Activated CD8-positive, alpha-beta memory T cell treated with anti-CD3 and anti-CD28 coated beads, Interleukin-2, amount 50 U/mL, for 1 hour (primary cell): ENCODE results near the gene ING5.
"Not testable (repeated sequence)": the region's sequence is repeated elsewhere in the genome, so short reads cannot be mapped to it uniquely, and the experiment has no call there.

Experiments
- DNase-seq: peaks from one replicate; pipeline ENCODE4 v3.0.0-alpha.2; 2020; ENCODE audit errors: extremely low read depth

The ING5 gene

GRCh38 chr2:241701399-241702154 lies at the start of gene ING5:
Gene ING5 (plus strand): TSS chr2:241702039. CDS start chr2:241702066, 27 bp downstream.
- peak; percentile 74 for DNase-seq

- no peak for DNase-seq
Observed at GRCh38 chr2:241652142-241652541, 49.7 kb upstream of the ING5 start.

DNA sequence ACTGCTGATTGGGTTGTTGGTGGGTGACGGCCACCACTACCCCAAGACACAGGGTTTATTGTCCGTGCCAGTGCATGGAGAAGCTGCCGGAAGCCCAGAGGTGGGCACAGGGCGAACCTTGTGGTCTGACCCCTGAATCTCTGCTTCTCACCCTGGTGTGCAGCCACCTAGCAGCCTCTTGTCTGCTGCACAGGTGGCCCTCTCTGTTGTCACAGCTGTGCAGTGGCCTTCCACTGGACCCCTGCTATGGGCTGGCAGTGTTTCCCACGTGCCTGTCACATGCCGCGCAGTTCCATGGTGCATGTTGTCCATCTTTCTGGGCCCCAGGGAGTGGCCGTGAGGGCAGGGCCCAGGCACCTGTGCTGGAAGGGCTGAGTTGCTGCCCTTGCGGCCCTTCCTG lies 49.1 kb upstream of the ING5 start:
- DNase-seq: no peak

GRCh38 chr2:241653210-241653750 lies 48.6 kb upstream of the ING5 start:
- no peak for DNase-seq

DNA sequence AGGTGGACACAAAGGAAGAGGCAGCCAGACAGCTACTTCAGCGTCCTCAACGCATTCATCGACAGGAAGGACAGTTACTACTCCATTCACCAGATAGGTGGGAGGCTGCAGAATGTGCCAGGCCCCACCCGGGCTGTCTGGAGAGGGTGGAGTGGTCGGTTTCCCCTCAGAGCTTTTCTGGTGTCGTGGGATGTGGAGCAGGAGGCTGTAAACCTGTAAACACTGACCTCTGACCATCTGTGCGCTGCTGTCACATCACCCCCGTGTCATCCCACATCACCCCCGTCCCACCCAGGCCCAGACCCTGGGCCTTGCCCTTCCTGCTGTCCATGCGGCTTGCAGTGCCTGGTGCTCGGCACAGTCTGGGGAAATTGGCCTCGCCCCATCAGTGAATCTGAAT lies 47.3 kb upstream of the ING5 start:
- DNase-seq: no peak

DNA sequence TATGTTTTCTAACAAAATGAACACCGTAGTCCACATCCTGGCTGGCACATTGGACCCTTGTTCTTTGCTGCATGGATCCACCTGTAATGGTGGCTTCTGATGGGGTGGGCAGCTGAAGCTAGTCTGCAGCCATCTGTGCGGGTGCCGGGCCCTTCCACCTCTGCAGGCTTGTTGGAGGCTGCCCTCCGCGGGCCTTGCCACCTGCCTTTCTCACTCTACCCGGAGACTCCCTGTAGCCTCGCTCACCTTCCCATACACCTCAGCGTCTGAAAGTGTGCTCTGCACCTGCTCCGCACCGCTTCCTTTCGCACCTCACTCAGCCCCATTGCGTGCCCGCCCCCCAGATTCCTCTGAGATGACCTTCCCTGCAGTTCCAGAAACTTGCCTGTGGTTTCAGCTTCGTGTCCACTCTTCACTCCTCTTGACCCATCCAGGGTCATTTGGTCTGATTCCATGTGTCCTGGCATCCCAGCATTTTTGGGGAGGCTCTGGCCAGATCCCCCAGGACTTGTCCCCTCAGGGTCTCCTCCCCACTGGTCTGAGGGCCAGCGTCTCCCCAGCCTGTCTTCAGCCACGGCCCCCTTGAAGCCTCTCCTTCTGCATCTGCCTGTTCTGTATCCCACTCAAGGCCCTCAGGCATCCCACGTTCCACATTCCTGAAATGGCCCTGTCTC lies 46.2 kb upstream of the ING5 start:
- DNase-seq: no peak

- no peak for DNase-seq
Observed at GRCh38 chr2:241656190-241656741, 45.6 kb upstream of the ING5 start.

DNA sequence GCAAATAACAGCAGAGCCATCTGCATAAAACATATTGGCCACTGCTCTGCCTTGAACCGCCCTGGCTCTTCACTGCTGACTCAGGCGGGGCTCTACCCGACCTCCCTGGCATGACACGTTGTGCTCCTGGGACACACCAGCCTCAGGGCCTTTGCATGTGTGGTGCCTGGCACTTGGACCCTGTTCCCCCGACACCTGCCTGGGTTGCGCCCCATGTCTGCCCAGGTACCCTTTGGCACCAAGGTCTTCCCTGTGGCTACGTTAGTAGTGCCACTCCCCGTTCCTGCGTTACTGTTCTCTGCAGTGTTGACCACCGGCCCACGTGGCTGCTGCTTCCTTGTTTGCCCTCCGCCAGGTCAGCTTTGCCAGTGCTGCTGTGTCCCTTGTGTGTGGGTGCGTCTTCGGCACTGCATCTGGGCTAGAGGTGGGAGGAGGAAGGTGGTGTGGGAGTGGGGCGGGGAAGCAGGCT lies 44.0 kb upstream of the ING5 start:
- DNase-seq: no peak

DNA sequence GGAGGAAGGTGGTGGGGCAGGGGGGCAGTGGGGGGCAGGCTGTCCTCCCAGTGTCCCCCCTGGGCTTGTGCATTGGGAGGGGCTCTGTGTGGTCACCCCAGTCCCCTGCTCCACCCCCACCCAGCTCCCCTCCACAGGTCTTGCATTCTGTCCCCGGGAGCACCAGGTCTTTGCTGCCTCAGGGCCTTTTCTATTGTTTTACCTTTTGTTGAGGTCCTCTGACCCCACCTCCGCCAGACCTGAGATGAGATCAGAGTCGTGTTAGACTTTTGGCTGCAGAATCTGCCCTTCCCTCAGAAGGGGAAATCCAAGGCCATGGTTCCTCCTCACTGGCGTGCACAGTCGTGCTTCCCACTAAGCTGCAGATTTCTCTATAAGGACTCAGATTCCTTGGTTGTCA lies 43.5 kb upstream of the ING5 start:
- DNase-seq: no peak

DNA sequence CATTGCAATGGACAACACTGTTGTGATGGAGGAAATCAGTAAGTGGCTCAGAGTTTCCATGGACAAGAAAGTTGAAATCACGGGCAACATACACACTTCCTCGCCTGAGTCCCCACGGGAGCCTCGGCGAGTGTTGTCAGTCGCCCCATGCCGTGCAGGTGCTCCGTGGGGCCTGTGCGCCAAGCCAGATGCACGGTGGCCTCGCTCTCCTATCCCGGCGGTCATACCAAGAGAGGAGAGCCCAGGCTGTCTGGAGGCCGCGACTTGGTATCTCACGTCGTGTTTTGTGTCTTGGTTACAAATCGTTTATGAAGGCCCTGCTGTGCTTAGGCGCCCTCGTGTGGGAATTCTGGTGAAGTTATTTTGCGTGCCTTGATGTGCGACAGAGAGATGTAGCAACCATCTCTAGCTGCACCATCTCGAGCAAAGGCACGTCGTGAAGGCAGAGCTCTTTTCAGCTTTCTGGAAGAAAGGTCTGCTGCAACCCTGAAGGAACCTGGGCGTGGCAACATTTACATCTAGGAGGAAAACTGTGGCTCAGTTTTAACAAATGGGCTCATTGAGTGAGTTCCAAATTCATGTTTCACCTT lies 42.6 kb upstream of the ING5 start:
- no peak for DNase-seq

- DNase-seq: no peak
Observed at GRCh38 chr2:241660593-241661213, 41.1 kb upstream of the ING5 start.

- not testable (repeated sequence) for DNase-seq
Observed at GRCh38 chr2:241662731-241663130, 39.1 kb upstream of the ING5 start.

DNA sequence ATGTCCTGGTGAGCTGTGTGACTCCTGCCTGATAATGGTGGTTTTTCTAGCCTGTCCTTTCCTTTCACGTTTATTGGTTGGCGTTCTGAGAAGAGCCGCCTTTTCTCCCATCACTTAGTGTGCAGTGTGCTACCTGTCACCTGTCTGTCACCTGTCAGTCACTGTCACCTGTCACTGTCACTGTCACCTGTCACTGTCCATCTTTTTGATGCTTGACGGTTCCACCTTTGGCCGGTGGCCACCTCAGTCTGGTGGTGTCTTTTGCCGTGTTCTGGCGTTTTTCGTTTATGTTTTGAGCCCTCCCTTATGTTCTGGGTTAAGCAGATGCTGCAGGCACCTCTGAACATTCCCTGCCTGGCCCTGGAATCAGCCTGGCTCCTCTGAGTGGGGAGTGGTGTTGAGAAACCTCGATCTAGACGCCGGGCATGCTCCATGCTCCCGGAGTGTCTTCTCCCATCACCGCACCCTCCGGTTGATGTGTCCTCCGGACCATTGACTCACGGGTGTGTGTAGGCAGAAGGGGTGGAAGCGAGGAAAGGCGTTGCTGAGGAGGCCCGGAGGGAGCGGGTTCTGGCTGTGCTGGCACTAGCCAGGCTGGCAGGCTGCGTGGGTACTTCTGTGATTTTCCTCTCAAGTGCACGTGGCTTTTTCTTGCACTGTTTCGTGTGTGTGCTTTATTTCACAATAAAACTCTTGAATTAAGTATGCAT lies 36.0 kb upstream of the ING5 start:
- DNase-seq: no peak

GRCh38 chr2:241666627-241667400 lies 35.0 kb upstream of the ING5 start:
- no peak for DNase-seq

- DNase-seq: no peak
Observed at GRCh38 chr2:241668354-241668753, 33.5 kb upstream of the ING5 start.

GRCh38 chr2:241668839-241669238 lies 33.0 kb upstream of the ING5 start:
- no peak for DNase-seq

DNA sequence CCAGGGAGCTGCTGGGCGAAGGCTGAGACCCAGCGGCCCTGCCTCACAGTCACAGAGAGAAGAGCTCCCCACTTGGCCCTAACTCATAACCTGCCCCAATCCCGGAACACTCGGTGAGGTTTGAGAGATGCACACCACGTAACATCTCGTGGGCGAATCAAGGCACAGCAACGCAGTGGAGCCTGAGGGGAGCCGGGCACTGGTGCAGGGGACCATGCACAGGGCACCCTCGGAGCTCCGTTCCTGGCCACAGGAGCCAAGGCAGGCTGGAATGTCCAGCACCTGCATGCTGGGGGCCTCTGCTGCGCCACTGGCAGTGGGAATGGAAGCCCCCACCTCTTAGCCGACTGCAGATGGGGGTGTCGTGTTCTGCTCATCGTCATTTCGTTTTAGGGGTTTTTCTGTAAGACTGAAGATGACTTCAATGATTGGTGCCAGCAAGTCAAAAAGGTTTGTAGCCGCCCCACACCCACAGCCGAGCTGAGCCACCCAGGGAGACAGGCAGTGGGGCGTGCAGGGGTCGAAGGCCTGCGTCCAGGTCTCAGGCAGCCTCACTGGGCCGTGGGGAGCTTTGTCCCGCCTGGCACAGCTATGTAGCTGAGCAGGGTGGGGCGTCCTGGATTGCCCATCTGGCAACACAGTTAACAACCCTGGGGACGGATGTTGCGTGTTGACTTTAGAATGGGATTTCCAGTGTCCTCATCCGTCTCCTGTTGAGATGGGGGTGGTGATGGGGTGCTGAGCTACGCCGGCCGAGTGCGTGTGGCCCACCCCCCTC lies 31.3 kb upstream of the ING5 start:
- DNase-seq: no peak

DNA sequence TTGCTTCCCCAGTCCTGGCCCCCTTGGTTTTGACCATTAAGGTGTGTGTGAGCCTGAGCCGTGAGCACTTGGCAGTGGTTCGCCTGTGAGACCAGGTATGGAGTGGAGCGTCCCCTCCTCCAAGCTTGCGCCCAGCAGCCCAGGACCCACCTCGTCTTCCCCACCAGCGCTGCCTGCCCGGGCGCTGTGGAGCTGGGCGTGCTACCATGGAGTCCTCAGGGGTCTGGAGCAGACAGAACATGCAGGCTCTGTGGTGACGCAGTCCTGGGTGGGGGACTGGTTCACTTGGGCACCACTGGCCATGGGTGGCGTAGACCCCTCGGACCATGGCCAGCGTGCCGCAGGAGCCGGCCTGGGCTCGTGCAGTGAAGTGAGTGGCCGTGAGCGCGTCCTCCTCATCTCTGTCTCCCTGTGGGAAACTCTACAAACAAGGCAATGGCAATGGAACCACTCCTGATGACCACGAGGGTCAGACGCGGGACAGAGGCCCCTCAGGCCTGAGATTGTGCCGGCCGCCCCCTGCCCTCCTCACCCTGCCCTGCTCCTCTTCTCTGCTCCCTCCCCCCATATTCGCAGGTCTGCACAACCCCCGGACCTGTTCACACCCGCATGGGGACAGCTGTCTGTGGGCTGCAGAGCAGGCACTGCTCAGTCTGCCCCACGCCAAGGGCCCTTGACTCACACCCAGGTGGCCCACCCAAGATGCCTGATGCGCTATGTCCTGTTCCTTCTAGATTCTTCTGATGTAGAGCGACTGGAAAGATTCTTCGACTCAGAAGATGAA lies 30.2 kb upstream of the ING5 start:
- DNase-seq: no peak
